HepG2 (cell line): ENCODE measurements around the gene IPO9. TPM values are rescaled to one million over a fixed set of nuclear protein-coding genes. Genes with fewer than 3 reads are reported as not detected.

ENCODE experiments used
- ATAC-seq: fragments of 200-7000 bp; cut with Tn5 transposase; 3 replicates; pipeline ENCODE4 v1.9.1; 2020; ENCODE audit warnings: mild to moderate bottlenecking, moderate library complexity
- BruUV-seq: library from RNA; stranded (reverse); fragments of 400-500 nt; replicated peaks from 2 replicates; lab custom pipeline; 2021; lab: Mats Ljungman, UMichigan
- CTCF ChIA-PET: fragments of 300-600 bp; formaldehyde crosslinking; extraction: SDS; loops from one replicate; lab custom pipeline; 2021; ENCODE audit warnings: low total read pairs, inconsistent platforms, low intra/inter-chr PET ratio; lab: Yijun Ruan, JAX
- POLR2A ChIA-PET: fragments of 350-600 bp; sonication (Branson Sonifier 250); formaldehyde crosslinking; loops from one replicate; lab custom pipeline; 2020; ENCODE audit warnings: antibody characterized with exemption, inconsistent platforms; lab: Yijun Ruan, JAX
- DNase-seq: peaks from one replicate; pipeline ENCODE4 v3.0.0-alpha.2; 2015; ENCODE audit warnings: low spot score
- FAIRE-seq: peaks from 3 replicates; lab custom pipeline; 2011; peaks lifted over from hg19 to GRCh38; lab: Jason Lieb, UNC
- H2AFZ ChIP-seq: one replicate; pipeline ENCODE4 v1.6.1; 2011; ENCODE audit warnings: low read length, inconsistent platforms
- H3K27ac ChIP-seq: fragments of 300-600 bp; 3 replicates; pipeline ENCODE4 v1.8.0; 2011; ENCODE audit warnings: mixed run types, mild to moderate bottlenecking, mixed read lengths, low read length, inconsistent platforms; ENCODE audit not compliant: insufficient read depth; ENCODE audit errors: extremely low read length
- H3K27me3 ChIP-seq, 2 experiments: fragments of 200-600 bp in 1 of 2; 2 replicates in 1 of 2; 3 replicates in 1 of 2; pipeline versions ENCODE4 v1.6.0 to v1.8.0; 2011; ENCODE audit warnings: low read length in 2 of 2, mild to moderate bottlenecking in 2 of 2, moderate library complexity in 2 of 2, inconsistent platforms in 1 of 2; ENCODE audit not compliant: insufficient read depth in 2 of 2, control insufficient read depth in 1 of 2
- H3K36me3 ChIP-seq, 2 experiments: fragments of 200-600 bp in 1 of 2; replicated peaks in 1 of 2; 2 replicates in 1 of 2; 3 replicates in 1 of 2; pipeline versions ENCODE4 v1.5.1 to v1.8.0; 2011; ENCODE audit warnings: low read length in 2 of 2, inconsistent platforms in 1 of 2; ENCODE audit not compliant: insufficient read depth in 2 of 2, control insufficient read depth in 1 of 2
- H3K4me1 ChIP-seq: 2 replicates; pipeline ENCODE4 v1.5.1; 2012; ENCODE audit warnings: low read length, inconsistent platforms; ENCODE audit not compliant: insufficient read depth
- H3K4me2 ChIP-seq: 2 replicates; pipeline ENCODE4 v1.6.0; 2011; ENCODE audit warnings: low read depth, low read length, inconsistent platforms
- H3K4me3 ChIP-seq, 3 experiments: fragments of 200-600 bp in 1 of 3; sonication (generic), shearing (Covaris generic) in 1 of 3; replicated peaks in 1 of 3; 2 replicates each; pipeline ENCODE4 v1.5.1; 2011 to 2016; ENCODE audit warnings: low read length in 3 of 3, inconsistent platforms in 2 of 3, low read depth in 2 of 3, mild to moderate bottlenecking in 2 of 3, control low read depth in 1 of 3, mixed read lengths in 1 of 3; ENCODE audit not compliant: insufficient read depth in 1 of 3
- H3K79me2 ChIP-seq: one replicate; pipeline ENCODE4 v1.6.1; 2011; ENCODE audit warnings: low read length, inconsistent platforms; ENCODE audit not compliant: insufficient read depth
- H3K9ac ChIP-seq: 2 replicates; pipeline ENCODE4 v1.6.0; 2011; ENCODE audit warnings: mild to moderate bottlenecking, low read depth, low read length, inconsistent platforms; ENCODE audit not compliant: insufficient read depth
- H3K9me3 ChIP-seq: 2 replicates; pipeline ENCODE4 v1.5.1; 2012; ENCODE audit warnings: mild to moderate bottlenecking, low read length
- H4K20me1 ChIP-seq: 2 replicates; pipeline ENCODE4 v1.6.0; 2011; ENCODE audit warnings: inconsistent platforms, mild to moderate bottlenecking, low read length, moderate library complexity; ENCODE audit not compliant: insufficient read depth
- ETV6 ChIP-seq: sonication (generic); formaldehyde crosslinking; conservative IDR thresholded peaks from 2 replicates; pipeline ENCODE4 v1.4.0; 2020; ENCODE audit warnings: missing genetic modification reagents
- KDM5A ChIP-seq: fragments of 200-600 bp; sonication (generic); IDR thresholded peaks from 2 replicates; pipeline ENCODE4 v1.7.0; 2018; ENCODE audit warnings: antibody characterized with exemption, mild to moderate bottlenecking, low read length, borderline replicate concordance
- KLF6 ChIP-seq: IDR thresholded peaks from 2 replicates; pipeline ENCODE4 v1.8.0; 2016; ENCODE audit warnings: missing biosample characterization, missing genetic modification reagents
- MEF2D ChIP-seq: sonication (generic); formaldehyde crosslinking; IDR thresholded peaks from 2 replicates; pipeline ENCODE4 v1.5.1; 2020; ENCODE audit warnings: mild to moderate bottlenecking, missing genetic modification reagents
- MIER2 ChIP-seq: IDR thresholded peaks from 2 replicates; pipeline ENCODE4 v1.6.1; 2016; ENCODE audit warnings: missing biosample characterization, missing genetic modification reagents
- PAWR ChIP-seq: sonication (generic); formaldehyde crosslinking; IDR thresholded peaks from 2 replicates; pipeline ENCODE4 v1.4.0; 2020; ENCODE audit warnings: missing genetic modification reagents, mild to moderate bottlenecking, borderline replicate concordance
- SP5 ChIP-seq: IDR thresholded peaks from 2 replicates; pipeline ENCODE4 v1.6.1; 2016; ENCODE audit warnings: low read depth, borderline replicate concordance
- ZNF766 ChIP-seq: sonication (generic); formaldehyde crosslinking; IDR thresholded peaks from 2 replicates; pipeline ENCODE4 v1.5.0; 2020; ENCODE audit warnings: missing genetic modification reagents, borderline replicate concordance
- WGBS: methylation state at CpG from one replicate; pipeline ENCODE4 v1.1.6; 2017; ENCODE audit warnings: low lambda C conversion rate; 5-methylcytosine and 5-hydroxymethylcytosine counted together
- in situ Hi-C: cut with HindIII; loops from 2 replicates; pipeline ENCODE4 v1.10.0; 2017; ENCODE audit warnings: low pct_unique_long_range_greater_than_20kb; ENCODE audit not compliant: extremely low pct_ligation_motif_present
- intact Hi-C: fragments of 100-400 bp; cut with micrococcal nuclease; formaldehyde crosslinking; loops from one replicate; pipeline ENCODE4 v1.10.0; 2022; ENCODE audit not compliant: unreplicated experiment
- polyA plus RNA-seq, 8 experiments: library from polyadenylated mRNA; depleted of rRNA in 3 of 8; stranded (reverse) in 7 of 8; unstranded in 1 of 8; fragments of >200 nt; fragmentation: Illumina TruSeq in 4 of 8; extraction: Trizol in 4 of 8; gene quantifications; 2 replicates each; pipeline versions ENCODE4 v1.2.1 to v1.2.3, GENCODE V29; 2011 to 2016; ENCODE audit warnings: low read depth in 4 of 8, missing spikeins in 1 of 8, mixed read lengths in 1 of 8; ENCODE audit not compliant: insufficient read depth in 1 of 8
- total RNA-seq, 5 experiments: library from RNA; depleted of rRNA; stranded (reverse); fragments of >200 nt; fragmentation: Illumina TruSeq; extraction: Trizol; gene quantifications; 2 replicates each; pipeline ENCODE4 v1.2.3, GENCODE V29; 2016; ENCODE audit warnings: low read depth in 1 of 5
- TF ChIP-seq, protein P1 (sequence below): sonication (generic); formaldehyde crosslinking; IDR thresholded peaks from 2 replicates; pipeline ENCODE4 v1.8.0; 2022; ENCODE audit warnings: mild to moderate bottlenecking, missing genetic modification reagents, moderate library complexity
- TF ChIP-seq, protein P2 (sequence below), 2 experiments: fragments of 450-650 bp in 1 of 2; sonication (generic) in 1 of 2; formaldehyde crosslinking; IDR thresholded peaks; 2 replicates each; pipeline versions ENCODE4 v1.5.0 to v1.8.0; 2020 to 2022; ENCODE audit warnings: mild to moderate bottlenecking in 1 of 2, missing genetic modification reagents in 1 of 2

Gene IPO9
- total and polyA plus RNA-seq, 2 of the 13 experiments (the other 11 are each of a cell fraction or from before 2014, with no cell fraction given): 31.0 to 34.8 TPM

DNA sequence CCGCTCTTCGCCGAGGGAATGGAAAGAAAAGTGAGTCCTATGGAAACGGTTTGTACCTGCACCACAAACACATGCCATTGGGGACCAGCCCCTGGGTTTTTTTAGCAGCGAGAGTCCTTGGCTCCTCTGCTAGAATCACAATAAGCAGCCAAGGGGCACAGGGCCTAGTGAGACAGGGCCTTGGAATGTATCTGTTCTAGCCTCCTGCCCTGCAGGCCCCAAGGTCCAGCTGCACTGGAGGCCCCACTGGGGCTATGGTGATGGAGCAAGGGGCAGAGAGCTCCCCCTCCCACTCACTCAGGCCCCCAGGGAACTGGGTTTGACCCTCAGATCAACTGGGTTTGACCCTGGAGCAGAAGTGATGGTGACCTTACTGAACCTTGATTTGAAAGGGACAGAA, 74.2 kb downstream of the IPO9 start:
- no TSS peak for BruUV-seq
- Histone ChIP-seq H3K4me3 (no peak overlapping the region), H3K27ac (no peak overlapping the region), H2AFZ (no peak overlapping the region), H3K9ac (no peak overlapping the region), H3K4me2 (no peak overlapping the region), H3K9me3 (no peaks in the 10 kb centered on the region), H3K4me1 (no peaks in the 10 kb centered on the region), H3K36me3 (no peaks in the 10 kb centered on the region), H3K79me2 (no peaks in the 10 kb centered on the region), H3K27me3 (peaks cover 2 to 18% of the 10 kb centered on the region in 2 experiments; a peak in 2 of 5 replicates), H4K20me1 (no peaks in the 10 kb centered on the region)
- no peak for ATAC-seq
- POLR2A ChIA-PET: no interaction called here
- in situ Hi-C loops (no loop called here), intact Hi-C loops (no loop called here)
- FAIRE-seq: no peak
- DNase-seq: no peak
- TF ChIP-seq SP5 (CRISPR knock-in tag): no peak
- TF ChIP-seq ZNF766 (CRISPR knock-in tag): no peak
- no peak for TF ChIP-seq MEF2D
- TF ChIP-seq MIER2: no peak
- no peak for TF ChIP-seq KDM5A
- TF ChIP-seq KLF6 (CRISPR knock-in tag): no peak
- no peak for TF ChIP-seq PAWR
- CTCF ChIA-PET: no interaction called here
- 52% methylated on average over 5 of the region's 5 CpGs for WGBS

DNA sequence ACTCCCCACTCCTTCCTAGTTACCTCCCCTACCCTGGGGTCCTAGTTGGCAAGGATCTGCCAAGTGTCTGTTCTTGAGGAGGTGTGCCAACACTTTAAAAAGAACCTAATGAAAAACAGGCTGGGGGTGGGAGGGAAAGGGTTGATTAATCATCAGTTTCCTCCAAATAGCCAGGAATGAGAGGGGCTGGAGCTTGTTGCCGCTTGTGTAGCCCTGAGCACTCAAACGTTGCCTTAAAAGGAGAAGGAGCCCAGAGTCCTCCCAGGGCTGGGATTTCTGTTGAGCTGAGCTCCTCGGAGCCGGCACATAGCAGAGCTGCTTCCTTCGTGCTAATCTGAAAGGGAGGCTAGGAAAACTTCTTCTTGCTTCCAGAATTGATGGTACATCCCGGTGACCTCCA, 75.6 kb downstream of the IPO9 start:
- FAIRE-seq (no peak), DNase-seq (no peak), ATAC-seq (no peak)
- Histone ChIP-seq H3K79me2 (no peaks in the 10 kb centered on the region), H2AFZ (no peak overlapping the region), H3K4me3 (no peak overlapping the region), H3K4me2 (no peak overlapping the region), H3K9me3 (no peaks in the 10 kb centered on the region), H3K9ac (no peak overlapping the region), H3K4me1 (no peaks in the 10 kb centered on the region), H3K27me3 (peaks cover 2 to 23% of the 10 kb centered on the region in 2 experiments; a peak in 2 of 5 replicates), H3K27ac (no peak overlapping the region), H4K20me1 (no peaks in the 10 kb centered on the region), H3K36me3 (no peaks in the 10 kb centered on the region)
- no TSS peak for BruUV-seq
- intact Hi-C loops (no loop called here), in situ Hi-C loops (no loop called here)
- CTCF ChIA-PET: no interaction called here
- TF ChIP-seq, protein P1, sequence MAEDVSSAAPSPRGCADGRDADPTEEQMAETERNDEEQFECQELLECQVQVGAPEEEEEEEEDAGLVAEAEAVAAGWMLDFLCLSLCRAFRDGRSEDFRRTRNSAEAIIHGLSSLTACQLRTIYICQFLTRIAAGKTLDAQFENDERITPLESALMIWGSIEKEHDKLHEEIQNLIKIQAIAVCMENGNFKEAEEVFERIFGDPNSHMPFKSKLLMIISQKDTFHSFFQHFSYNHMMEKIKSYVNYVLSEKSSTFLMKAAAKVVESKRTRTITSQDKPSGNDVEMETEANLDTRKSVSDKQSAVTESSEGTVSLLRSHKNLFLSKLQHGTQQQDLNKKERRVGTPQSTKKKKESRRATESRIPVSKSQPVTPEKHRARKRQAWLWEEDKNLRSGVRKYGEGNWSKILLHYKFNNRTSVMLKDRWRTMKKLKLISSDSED (CRISPR knock-in tag): no peak
- no peak for TF ChIP-seq ETV6 (CRISPR knock-in tag)
- TF ChIP-seq, protein P2, sequence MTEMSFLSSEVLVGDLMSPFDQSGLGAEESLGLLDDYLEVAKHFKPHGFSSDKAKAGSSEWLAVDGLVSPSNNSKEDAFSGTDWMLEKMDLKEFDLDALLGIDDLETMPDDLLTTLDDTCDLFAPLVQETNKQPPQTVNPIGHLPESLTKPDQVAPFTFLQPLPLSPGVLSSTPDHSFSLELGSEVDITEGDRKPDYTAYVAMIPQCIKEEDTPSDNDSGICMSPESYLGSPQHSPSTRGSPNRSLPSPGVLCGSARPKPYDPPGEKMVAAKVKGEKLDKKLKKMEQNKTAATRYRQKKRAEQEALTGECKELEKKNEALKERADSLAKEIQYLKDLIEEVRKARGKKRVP (CRISPR knock-in tag; IDR thresholded peaks at IDR 0.05): no peak
- 54% methylated on average over 6 of the region's 6 CpGs for WGBS
- POLR2A ChIA-PET: no interaction called here
